Endothelial cell of umbilical vein (primary cell): ENCODE results near the gene C20orf141. TPM values are rescaled to one million over a fixed set of nuclear protein-coding genes. Genes with fewer than 3 reads are reported as not detected.
A peak's percentile ranks its signal among the peaks of the same experiment; 100 is the strongest.

Experiments used
- BruUV-seq: library from RNA; stranded (reverse); fragments of 400-500 nt; replicated peaks from 2 replicates; lab custom pipeline; 2021; lab: Mats Ljungman, UMichigan
- CTCF ChIA-PET: fragments of 300-600, 350-600 bp; sonication (Branson Sonifier 250); formaldehyde crosslinking; loops from one replicate; lab custom pipeline; 2021; ENCODE audit warnings: antibody characterized with exemption, inconsistent platforms; lab: Charles Lee
- POLR2A ChIA-PET: fragments of 300-600, 350-600 bp; sonication (Branson Sonifier 250); formaldehyde crosslinking; loops from one replicate; lab custom pipeline; 2021; ENCODE audit warnings: antibody characterized with exemption, inconsistent platforms; lab: Charles Lee
- DNase-seq: peaks from one replicate; pipeline ENCODE4 v3.0.0-alpha.2; 2011; ENCODE audit warnings: low read depth, low spot score
- FAIRE-seq: peaks from 2 replicates; lab custom pipeline; 2011; peaks lifted over from hg19 to GRCh38; lab: Jason Lieb, UNC
- H2AFZ ChIP-seq: 2 replicates; pipeline ENCODE4 v1.6.0; 2012; ENCODE audit warnings: low read depth, low read length, control low read depth, inconsistent platforms
- H3K27ac ChIP-seq: 2 replicates; pipeline ENCODE4 v1.5.1; 2011; ENCODE audit warnings: low read depth, mild to moderate bottlenecking, control low read depth, low read length, moderate library complexity; ENCODE audit not compliant: insufficient read depth
- H3K27me3 ChIP-seq, 2 experiments: 2 replicates each; pipeline versions ENCODE4 v1.6.0 to v1.6.1; 2011; ENCODE audit warnings: low read length in 2 of 2, mixed read lengths in 1 of 2; ENCODE audit not compliant: control insufficient read depth in 2 of 2, insufficient read depth in 2 of 2
- H3K36me3 ChIP-seq, 2 experiments: 2 replicates in 1 of 2; 3 replicates in 1 of 2; pipeline ENCODE4 v1.5.1; 2011; ENCODE audit warnings: low read length in 2 of 2, mild to moderate bottlenecking in 1 of 2, moderate library complexity in 1 of 2; ENCODE audit not compliant: control insufficient read depth in 2 of 2, insufficient read depth in 2 of 2; ENCODE audit errors: extremely low read depth in 1 of 2
- H3K4me1 ChIP-seq: 3 replicates; pipeline ENCODE4 v1.5.1; 2011; ENCODE audit warnings: mild to moderate bottlenecking, low read length; ENCODE audit not compliant: control insufficient read depth, insufficient read depth; ENCODE audit errors: extremely low read depth
- H3K4me2 ChIP-seq: 2 replicates; pipeline ENCODE4 v1.6.1; 2011; ENCODE audit warnings: low read length, control low read depth, mixed read lengths; ENCODE audit not compliant: insufficient read depth
- H3K4me3 ChIP-seq, 3 experiments: fragments of 200-600 bp in 1 of 3; sonication (generic), shearing (Covaris generic) in 1 of 3; replicated peaks in 1 of 3; 2 replicates each; pipeline ENCODE4 v1.5.1; 2011 to 2016; ENCODE audit warnings: control low read depth in 3 of 3, low read length in 3 of 3, mild to moderate bottlenecking in 2 of 3, inconsistent platforms in 1 of 3, low read depth in 1 of 3, moderate library complexity in 1 of 3; ENCODE audit not compliant: insufficient read depth in 1 of 3
- H3K79me2 ChIP-seq: 2 replicates; pipeline ENCODE4 v1.6.0; 2012; ENCODE audit warnings: low read length, inconsistent platforms; ENCODE audit not compliant: control insufficient read depth, insufficient read depth
- H3K9ac ChIP-seq: replicated peaks from 2 replicates; pipeline ENCODE3; 2011; ENCODE audit warnings: low read length, control low read depth; ENCODE audit not compliant: insufficient read depth; ENCODE audit errors: extremely low read depth
- H3K9me1 ChIP-seq: replicated peaks from 3 replicates; pipeline ENCODE4 v1.6.0; 2011; ENCODE audit warnings: mild to moderate bottlenecking, low read length; ENCODE audit not compliant: control insufficient read depth, insufficient read depth; ENCODE audit errors: extremely low read depth
- H3K9me3 ChIP-seq: replicated peaks from 2 replicates; pipeline ENCODE4 v1.5.1; 2012; ENCODE audit warnings: low read length, inconsistent platforms; ENCODE audit not compliant: control insufficient read depth, insufficient read depth
- H4K20me1 ChIP-seq: replicated peaks from 2 replicates; pipeline ENCODE3; 2011; ENCODE audit warnings: mild to moderate bottlenecking, low read length; ENCODE audit not compliant: control insufficient read depth, insufficient read depth; ENCODE audit errors: extremely low read depth
- EZH2 ChIP-seq: IDR thresholded peaks from 2 replicates; pipeline ENCODE4 v1.6.1; 2012; ENCODE audit warnings: borderline replicate concordance, low read depth, mild to moderate bottlenecking, moderate library complexity, low read length, inconsistent platforms; ENCODE audit not compliant: severe bottlenecking
- FOS ChIP-seq: IDR thresholded peaks from 2 replicates; pipeline ENCODE4 v1.6.1; 2011; ENCODE audit warnings: mild to moderate bottlenecking, low read length, moderate library complexity, borderline replicate concordance; ENCODE audit not compliant: insufficient read depth
- GATA2 ChIP-seq: IDR thresholded peaks from 2 replicates; pipeline ENCODE4 v1.7.0; 2011; ENCODE audit warnings: low read depth, mild to moderate bottlenecking, moderate library complexity, mixed read lengths, low read length; ENCODE audit not compliant: insufficient read length, insufficient read depth
- JUN ChIP-seq: IDR thresholded peaks from 2 replicates; pipeline ENCODE4 v1.6.1; 2011; ENCODE audit warnings: borderline replicate concordance, low read depth; ENCODE audit not compliant: insufficient read length, insufficient read depth
- MYC ChIP-seq: IDR thresholded peaks from one replicate; pipeline ENCODE4 v1.6.1; 2011; ENCODE audit warnings: mild to moderate bottlenecking, low read depth, low read length
- POLR2A ChIP-seq: IDR thresholded peaks from 2 replicates; pipeline ENCODE4 v1.6.1; 2012; ENCODE audit warnings: low read depth, mild to moderate bottlenecking, control low read depth, low read length
- POLR2AphosphoS5 ChIP-seq: IDR thresholded peaks from 2 replicates; pipeline ENCODE4 v1.6.1; 2012; ENCODE audit warnings: low read depth, mild to moderate bottlenecking, control low read depth, low read length, moderate library complexity; ENCODE audit not compliant: insufficient read depth
- dilution Hi-C: fragments of 300-500 bp; cut with MboI; formaldehyde crosslinking; loops from one replicate; pipeline ENCODE4 v1.15.0; 2019; ENCODE audit warnings: low sequenced_read_pairs; ENCODE audit not compliant: extremely low pct_ligation_motif_present
- intact Hi-C: fragments of 100-400 bp; cut with micrococcal nuclease; formaldehyde crosslinking; loops from one replicate; pipeline ENCODE4 v1.10.0; 2022
- polyA plus RNA-seq, 4 experiments: library from polyadenylated mRNA; depleted of rRNA in 3 of 4; stranded (reverse) in 3 of 4; unstranded in 1 of 4; fragments of >200 nt; gene quantifications; 2 replicates each; pipeline versions ENCODE4 v1.2.1 to v1.2.3, GENCODE V29; 2011 to 2012; ENCODE audit warnings: missing spikeins in 1 of 4
- total RNA-seq: library from RNA; stranded (reverse); gene quantifications from 2 replicates; pipeline ENCODE4 v1.2.3, GENCODE V29; 2021
- TF ChIP-seq, protein P1 (sequence below): IDR thresholded peaks from 2 replicates; pipeline ENCODE4 v1.6.1; 2011; ENCODE audit not compliant: insufficient read depth, insufficient read length
- TF ChIP-seq, protein P2 (sequence below), 2 donors: IDR thresholded peaks; 1 replicate in 1 of 2; 2 replicates in 1 of 2; pipeline ENCODE4 v1.5.1; 2011; ENCODE audit warnings: low read length in 2 of 2, mild to moderate bottlenecking in 2 of 2, moderate library complexity in 2 of 2, control low read depth in 1 of 2, inconsistent platforms in 1 of 2, low read depth in 1 of 2; ENCODE audit not compliant: insufficient read depth in 1 of 2; ENCODE audit errors: extremely low read depth in 1 of 2

Gene C20orf141
- total and polyA plus RNA-seq, 2 donors (not counting 3 experiments of a cell fraction or from before 2014, with no cell fraction given), result not detected

DNA sequence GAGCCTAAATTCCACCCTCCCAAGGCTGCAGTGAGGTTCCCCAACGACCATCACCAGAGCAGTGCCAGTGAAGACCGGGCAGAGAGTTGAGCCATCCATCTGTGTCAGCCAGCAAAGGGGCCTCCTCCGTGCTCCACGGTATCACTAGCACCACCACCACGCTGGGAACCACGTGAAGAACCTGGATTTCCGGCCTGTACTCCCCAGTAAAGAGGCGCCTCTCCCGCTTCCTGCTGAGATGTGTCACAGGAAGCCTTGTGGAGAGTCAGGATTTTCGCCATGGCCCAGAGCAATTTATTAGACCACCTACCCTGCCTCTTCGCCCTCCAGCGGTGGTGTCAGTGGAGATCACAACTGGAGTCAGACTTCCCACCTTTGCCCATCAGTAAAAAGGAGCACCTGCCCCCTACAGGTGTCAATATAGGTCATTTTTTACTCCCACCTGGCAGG, 43.1 kb upstream of the C20orf141 start:
- Histone ChIP-seq H3K9ac (no peak overlapping the region), H3K9me1 (no peaks in the 10 kb centered on the region), H3K27me3 (peaks cover 0 to 2% of the 10 kb centered on the region in 2 experiments), H3K36me3 (no peaks in the 10 kb centered on the region), H3K79me2 (no peaks in the 10 kb centered on the region), H3K4me1 (peaks cover 11% of the 10 kb centered on the region), H3K4me3 (no peak overlapping the region), H3K9me3 (no peaks in the 10 kb centered on the region), H3K27ac (peak overlapping the region; percentile 32), H4K20me1 (no peaks in the 10 kb centered on the region), H2AFZ (peak overlapping the region; percentile 88), H3K4me2 (peak overlapping the region; percentile 19)
- POLR2A ChIA-PET, result no interaction called here
- CTCF ChIA-PET, result interaction anchor here (0.7 kb wide), 1 partner anchor 11 kb away, joined by 3 read pairs; no protein-coding TSS in a partner anchor
- no TSS peak for BruUV-seq
- DNase-seq, result peak; percentile 45
- dilution Hi-C loops, result no loop called here
- FAIRE-seq, result peak; percentile 76
- peak; percentile 48 for TF ChIP-seq FOS
- TF ChIP-seq POLR2AphosphoS5, result peak; percentile 46
- TF ChIP-seq, protein P1, sequence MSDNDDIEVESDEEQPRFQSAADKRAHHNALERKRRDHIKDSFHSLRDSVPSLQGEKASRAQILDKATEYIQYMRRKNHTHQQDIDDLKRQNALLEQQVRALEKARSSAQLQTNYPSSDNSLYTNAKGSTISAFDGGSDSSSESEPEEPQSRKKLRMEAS, result peak; percentile 45
- no peak for TF ChIP-seq MYC
- intact Hi-C loops, result no loop called here

DNA sequence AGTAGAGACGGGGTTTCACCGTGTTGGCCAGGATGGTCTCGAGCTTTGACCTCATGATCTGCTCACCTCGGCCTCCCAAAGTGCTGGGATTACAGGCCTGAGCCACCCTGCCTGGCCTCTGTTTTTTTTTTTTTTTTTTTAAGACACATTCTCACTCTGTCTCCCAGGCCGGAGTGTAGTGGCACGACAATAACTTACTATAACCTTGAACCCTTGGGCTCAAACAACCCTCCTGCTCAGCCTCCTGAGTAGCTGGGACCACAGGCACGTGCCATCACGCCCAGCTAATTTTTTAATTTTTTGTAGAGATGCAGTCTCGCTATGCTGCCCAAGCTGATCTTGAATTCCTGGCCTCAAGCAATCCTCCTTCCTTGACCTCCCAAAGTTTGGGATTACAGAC, 41.0 kb upstream of the C20orf141 start:
- DNase-seq (no peak), FAIRE-seq (no peak)
- dilution Hi-C loops (no loop called here), intact Hi-C loops (no loop called here)
- Histone ChIP-seq H3K9ac (no peak overlapping the region), H3K79me2 (no peaks in the 10 kb centered on the region), H3K4me1 (peaks cover 6% of the 10 kb centered on the region), H3K27ac (no peak overlapping the region), H3K27me3 (peaks cover 0 to 2% of the 10 kb centered on the region in 2 experiments), H3K36me3 (no peaks in the 10 kb centered on the region), H4K20me1 (no peaks in the 10 kb centered on the region), H3K4me3 (no peak overlapping the region), H3K4me2 (no peak overlapping the region), H2AFZ (no peak overlapping the region), H3K9me3 (no peaks in the 10 kb centered on the region), H3K9me1 (no peaks in the 10 kb centered on the region)
- ChIA-PET CTCF (interaction anchor here (1.6 kb wide), 2 partner anchors 11 to 18 kb away, joined by 4 read pairs; no protein-coding TSS in a partner anchor), POLR2A (no interaction called here)
- no peak for TF ChIP-seq JUN
- TF ChIP-seq EZH2, result no peak
- no peak for TF ChIP-seq MYC
- no peak for TF ChIP-seq FOS
- TF ChIP-seq GATA2, result no peak
- TF ChIP-seq POLR2AphosphoS5, result no peak
- TF ChIP-seq, protein P2, sequence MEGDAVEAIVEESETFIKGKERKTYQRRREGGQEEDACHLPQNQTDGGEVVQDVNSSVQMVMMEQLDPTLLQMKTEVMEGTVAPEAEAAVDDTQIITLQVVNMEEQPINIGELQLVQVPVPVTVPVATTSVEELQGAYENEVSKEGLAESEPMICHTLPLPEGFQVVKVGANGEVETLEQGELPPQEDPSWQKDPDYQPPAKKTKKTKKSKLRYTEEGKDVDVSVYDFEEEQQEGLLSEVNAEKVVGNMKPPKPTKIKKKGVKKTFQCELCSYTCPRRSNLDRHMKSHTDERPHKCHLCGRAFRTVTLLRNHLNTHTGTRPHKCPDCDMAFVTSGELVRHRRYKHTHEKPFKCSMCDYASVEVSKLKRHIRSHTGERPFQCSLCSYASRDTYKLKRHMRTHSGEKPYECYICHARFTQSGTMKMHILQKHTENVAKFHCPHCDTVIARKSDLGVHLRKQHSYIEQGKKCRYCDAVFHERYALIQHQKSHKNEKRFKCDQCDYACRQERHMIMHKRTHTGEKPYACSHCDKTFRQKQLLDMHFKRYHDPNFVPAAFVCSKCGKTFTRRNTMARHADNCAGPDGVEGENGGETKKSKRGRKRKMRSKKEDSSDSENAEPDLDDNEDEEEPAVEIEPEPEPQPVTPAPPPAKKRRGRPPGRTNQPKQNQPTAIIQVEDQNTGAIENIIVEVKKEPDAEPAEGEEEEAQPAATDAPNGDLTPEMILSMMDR (IDR thresholded peaks at IDR 0.05; ENCODE audit: extremely low read depth in 1 of 2, insufficient read depth in 1 of 2, low read depth in 1 of 2, low read length in 2 of 2), result no peak
- TF ChIP-seq, protein P1, result no peak
- no peak for TF ChIP-seq POLR2A
- no TSS peak for BruUV-seq
